Activated CD4-positive, alpha-beta T cell treated with anti-CD3 and anti-CD28 coated beads, Interleukin-10, Interleukin-2, amounts not matched to agents 100 ng/mL and 50 ng/mL, durations not matched to agents 16 hours and 8 hours (primary cell): ENCODE results near the gene CCDC188.

Source experiments
- DNase-seq: peaks from one replicate; pipeline ENCODE4 v3.0.0-alpha.2; 2020

Gene CCDC188

GRCh38 chr22:20116376-20116950 is 34.4 kb downstream of the CCDC188 start:
- DNase-seq, result no peak

- no peak for DNase-seq
These were observed 35.0 kb downstream of the CCDC188 start, which contains the start of gene RANBP1 for GRCh38 chr22:20115691-20116375. RANBP1 (plus strand) TSS chr22:20116104; CDS start chr22:20116185, 81 bp downstream.

GRCh38 chr22:20114506-20115475 is 36.1 kb downstream of the CCDC188 start:
- no peak for DNase-seq

- DNase-seq, result no peak
These were observed 37.1 kb downstream of the CCDC188 start for GRCh38 chr22:20113551-20114310.

GRCh38 chr22:20112623-20113511 is 38.0 kb downstream of the CCDC188 start:
- DNase-seq, result no peak

- DNase-seq, result no peak
These were observed 38.9 kb downstream of the CCDC188 start for GRCh38 chr22:20111689-20112622.

- peak; percentile 54 for DNase-seq
These were observed 39.7 kb downstream of the CCDC188 start for GRCh38 chr22:20111045-20111688.

GRCh38 chr22:20110359-20110985 is 40.4 kb downstream of the CCDC188 start:
- DNase-seq, result no peak

- DNase-seq, result no peak
These were observed 41.2 kb downstream of the CCDC188 start for GRCh38 chr22:20109411-20110358.

- no peak for DNase-seq
These were observed 42.1 kb downstream of the CCDC188 start for GRCh38 chr22:20108757-20109230.

- no peak for DNase-seq
These were observed 42.7 kb downstream of the CCDC188 start for GRCh38 chr22:20107951-20108756.

GRCh38 chr22:20107471-20107901 is 43.4 kb downstream of the CCDC188 start:
- DNase-seq, result no peak

- DNase-seq, result no peak
These were observed 44.0 kb downstream of the CCDC188 start for GRCh38 chr22:20106849-20107237.

GRCh38 chr22:20106205-20106848 is 44.5 kb downstream of the CCDC188 start:
- no peak for DNase-seq

GRCh38 chr22:20105456-20106204 is 45.2 kb downstream of the CCDC188 start:
- no peak for DNase-seq
